Liver (tissue), 9 donors: ENCODE measurements around the gene TIMP1. TPM values are rescaled to one million over a fixed set of nuclear protein-coding genes. Genes with fewer than 3 reads are reported as not detected.

Experiments
- DNase-seq: peaks from one replicate; pipeline ENCODE4 v3.0.0-alpha.2; 2017; ENCODE audit warnings: low spot score
- H3K27ac ChIP-seq, 2 donors: one replicate each; pipeline ENCODE4 v1.7.0; 2013; ENCODE audit warnings: inconsistent platforms in 2 of 2, low read length in 2 of 2, control low read depth in 1 of 2, low read depth in 1 of 2, mild to moderate bottlenecking in 1 of 2
- H3K27me3 ChIP-seq, 4 donors: one replicate each; pipeline versions ENCODE4 v1.6.1 to v1.7.0; 2013; ENCODE audit warnings: low read length in 3 of 4, inconsistent platforms in 1 of 4, mild to moderate bottlenecking in 1 of 4, moderate library complexity in 1 of 4; ENCODE audit not compliant: control insufficient read depth in 4 of 4, insufficient read depth in 4 of 4
- H3K36me3 ChIP-seq, 4 donors: one replicate each; pipeline versions ENCODE4 v1.6.1 to v1.7.0; 2013; ENCODE audit warnings: low read length in 3 of 4, mild to moderate bottlenecking in 3 of 4, low read depth in 1 of 4, moderate library complexity in 1 of 4; ENCODE audit not compliant: control insufficient read depth in 4 of 4, insufficient read depth in 3 of 4
- H3K4me1 ChIP-seq, 4 donors: one replicate each; pipeline versions ENCODE4 v1.6.1 to v1.7.0; 2013; ENCODE audit warnings: low read length in 3 of 4, mild to moderate bottlenecking in 3 of 4, moderate library complexity in 1 of 4; ENCODE audit not compliant: control insufficient read depth in 4 of 4, insufficient read depth in 4 of 4
- H3K4me3 ChIP-seq, 3 donors: one replicate each; pipeline versions ENCODE4 v1.6.1 to v1.7.0; 2013; ENCODE audit warnings: low read length in 3 of 3, control low read depth in 1 of 3, low read depth in 1 of 3, mild to moderate bottlenecking in 1 of 3
- H3K9ac ChIP-seq, 2 donors: one replicate each; pipeline ENCODE4 v1.7.0; 2013; ENCODE audit warnings: low read length in 2 of 2, mild to moderate bottlenecking in 2 of 2, moderate library complexity in 2 of 2, control low read depth in 1 of 2, low read depth in 1 of 2
- H3K9me3 ChIP-seq, 4 donors: one replicate each; pipeline versions ENCODE4 v1.6.1 to v1.7.0; 2013; ENCODE audit warnings: low read length in 3 of 4; ENCODE audit not compliant: control insufficient read depth in 4 of 4
- ATF3 ChIP-seq: IDR thresholded peaks from 2 replicates; pipeline ENCODE4 v1.6.1; 2016; ENCODE audit warnings: antibody characterized with exemption
- CTCF ChIP-seq: fragments of 150-350 bp; IDR thresholded peaks from 2 replicates; pipeline ENCODE4 v1.5.1; 2017; ENCODE audit warnings: improper control_type of control experiment, low read depth, low read length; ENCODE audit not compliant: missing input control
- FOXA1 ChIP-seq: IDR thresholded peaks from 2 replicates; pipeline ENCODE4 v1.6.1; 2016; ENCODE audit warnings: antibody characterized with exemption
- FOXA2 ChIP-seq: IDR thresholded peaks from 2 replicates; pipeline ENCODE4 v1.6.1; 2016; ENCODE audit warnings: antibody characterized with exemption
- GABPA ChIP-seq, 2 donors: IDR thresholded peaks in 1 of 2; conservative IDR thresholded peaks in 1 of 2; 2 replicates each; pipeline ENCODE4 v1.6.1; 2016; ENCODE audit warnings: antibody characterized with exemption in 2 of 2, mild to moderate bottlenecking in 1 of 2, moderate library complexity in 1 of 2
- HNF4A ChIP-seq, 2 donors: conservative IDR thresholded peaks; 2 replicates each; pipeline ENCODE4 v1.6.1; 2016; ENCODE audit warnings: antibody characterized with exemption in 2 of 2, mild to moderate bottlenecking in 2 of 2
- HNF4G ChIP-seq: IDR thresholded peaks from 2 replicates; pipeline ENCODE4 v1.6.1; 2016; ENCODE audit warnings: antibody characterized with exemption
- JUND ChIP-seq, 2 donors: IDR thresholded peaks; 2 replicates each; pipeline ENCODE4 v1.6.1; 2016; ENCODE audit warnings: antibody characterized with exemption in 2 of 2
- MAX ChIP-seq: IDR thresholded peaks from 2 replicates; pipeline ENCODE4 v1.6.1; 2016; ENCODE audit warnings: antibody characterized with exemption
- NR2F2 ChIP-seq: IDR thresholded peaks from 2 replicates; pipeline ENCODE4 v1.6.1; 2016; ENCODE audit warnings: antibody characterized with exemption
- RAD21 ChIP-seq, 2 donors: IDR thresholded peaks; 2 replicates each; pipeline ENCODE4 v1.6.1; 2016; ENCODE audit warnings: antibody characterized with exemption in 2 of 2, mild to moderate bottlenecking in 2 of 2
- REST ChIP-seq: IDR thresholded peaks from 2 replicates; pipeline ENCODE4 v1.6.1; 2016; ENCODE audit warnings: antibody characterized with exemption, mild to moderate bottlenecking
- RXRA ChIP-seq, 2 donors: IDR thresholded peaks; 2 replicates each; pipeline ENCODE4 v1.6.1; 2017 to 2018; ENCODE audit warnings: antibody characterized with exemption in 2 of 2, mild to moderate bottlenecking in 1 of 2
- SP1 ChIP-seq: IDR thresholded peaks from 2 replicates; pipeline ENCODE4 v1.6.1; 2018; ENCODE audit warnings: antibody characterized with exemption, mild to moderate bottlenecking
- TAF1 ChIP-seq: conservative IDR thresholded peaks from 2 replicates; pipeline ENCODE4 v1.6.1; 2016; ENCODE audit warnings: antibody characterized with exemption, mild to moderate bottlenecking
- YY1 ChIP-seq: IDR thresholded peaks from 2 replicates; pipeline ENCODE4 v1.6.1; 2016; ENCODE audit warnings: antibody characterized with exemption, mild to moderate bottlenecking
- ZBTB33 ChIP-seq: IDR thresholded peaks from 2 replicates; pipeline ENCODE4 v1.6.1; 2016; ENCODE audit warnings: antibody characterized with exemption
- WGBS: extraction: QIAGEN DNeasy Blood & Tissue Kit; methylation state at CpG from one replicate; pipeline ENCODE4 v1.1.7; 2013; 5-methylcytosine and 5-hydroxymethylcytosine counted together
- polyA plus RNA-seq, 2 donors: library from polyadenylated mRNA; stranded (reverse) in 1 of 2; unstranded in 1 of 2; fragments of 200-250 nt in 1 of 2; fragments of >200 nt in 1 of 2; fragmentation: Nextera tagmentation in 1 of 2; extraction: Ambion mirVana in 1 of 2; gene quantifications; one replicate each; pipeline versions ENCODE4 v1.2.1 to v1.2.3, GENCODE V29; 2013 to 2015
- total RNA-seq, 2 donors: library from RNA; depleted of rRNA; stranded (reverse); fragments of >200 nt; gene quantifications; one replicate each; pipeline ENCODE4 v1.2.3, GENCODE V29; 2014
- donor health status: healthy.
- donor health status: healthy.
- donor health status: healthy.
- donor health status: healthy.
- donor health status: healthy.

Gene TIMP1
- total and polyA plus RNA-seq, 4 donors, result 18.0 to 1,609 (median 146) TPM

GRCh38 chrX:47587906-47588735 lies 5.9 kb downstream of the TIMP1 start:
- no peaks in the 10 kb centered on the region for H3K9me3 ChIP-seq
- peaks cover 0 to 1% (median 0%) of the 10 kb centered on the region in 4 donors for H3K4me1 ChIP-seq
- no peak overlapping the region for H3K4me3 ChIP-seq
- H3K9ac ChIP-seq, result no peak overlapping the region
- H3K27ac ChIP-seq, result no peak overlapping the region
- DNase-seq, result no peak
- peaks cover 0 to 2% (median 0%) of the 10 kb centered on the region in 4 donors for H3K36me3 ChIP-seq
- no peaks in the 10 kb centered on the region for H3K27me3 ChIP-seq
- no peak for TF ChIP-seq RAD21 (IDR thresholded peaks at IDR 0.05)
- TF ChIP-seq ZBTB33, result no peak
- TF ChIP-seq REST, result no peak
- WGBS, result 82% methylated on average over 16 of the region's 16 CpGs

- Histone ChIP-seq H3K9ac (no peak overlapping the region), H3K9me3 (no peaks in the 10 kb centered on the region), H3K27me3 (peaks cover 0 to 3% (median 0%) of the 10 kb centered on the region in 4 donors), H3K4me1 (peaks cover 0 to 1% (median 0%) of the 10 kb centered on the region in 4 donors), H3K36me3 (no peaks in the 10 kb centered on the region), H3K27ac (no peak overlapping the region), H3K4me3 (no peak overlapping the region)
- WGBS, result 84% methylated on average over 5 of the region's 5 CpGs
- TF ChIP-seq ZBTB33, result no peak
- no peak for TF ChIP-seq JUND (IDR thresholded peaks at IDR 0.05)
- no peak for TF ChIP-seq REST
- no peak for TF ChIP-seq ATF3
- TF ChIP-seq CTCF, result no peak
- TF ChIP-seq NR2F2, result no peak
- TF ChIP-seq FOXA1, result no peak
- no peak for TF ChIP-seq YY1
- TF ChIP-seq FOXA2, result no peak
- no peak for TF ChIP-seq RXRA (IDR thresholded peaks at IDR 0.05)
- TF ChIP-seq GABPA (IDR thresholded peaks at IDR 0.05 in 1 of 2, conservative IDR thresholded peaks at IDR 0.05 in 1 of 2), result no peak
- no peak for TF ChIP-seq MAX
- TF ChIP-seq HNF4A (conservative IDR thresholded peaks at IDR 0.05), result no peak
- no peak for TF ChIP-seq HNF4G
- no peak for TF ChIP-seq TAF1
- TF ChIP-seq SP1, result no peak
- DNase-seq, result no peak
Measured at GRCh38 chrX:47590984-47591383, 8.7 kb downstream of the TIMP1 start.
